ENCODE data around the gene TMEM158. TPM values are rescaled to one million over a fixed set of nuclear protein-coding genes. Genes with fewer than 3 reads are reported as not detected.

The TMEM158 gene
- polyA plus RNA-seq, 1 experiment: 1.6 TPM

- no peaks in the 10 kb centered on the region for H3K27me3 ChIP-seq (ENCODE audit: control insufficient read depth, insufficient read depth, low read length)
- POLR2A ChIA-PET: no interaction called here
- no peak overlapping the region for H3K4me3 ChIP-seq (ENCODE audit: low read depth, low read length)
- H3K36me3 ChIP-seq (ENCODE audit: control insufficient read depth, insufficient read depth, low read length): no peaks in the 10 kb centered on the region
- TF ChIP-seq CTCF (IDR thresholded peaks at IDR 0.05; ENCODE audit: insufficient read depth, low read depth, low read length): no peak
- CTCF ChIA-PET: interaction anchor here (1.4 kb wide), 1 partner anchor 18 kb away, joined by 3 read pairs; no protein-coding TSS in a partner anchor
- no peak for DNase-seq (ENCODE audit: low read depth)
These were observed 31.3 kb downstream of the TMEM158 start for GRCh38 chr3:45194791-45195190.

GRCh38 chr3:45191924-45192417 is 34.1 kb downstream of the TMEM158 start:
- ChIA-PET CTCF (interaction anchor here (0.7 to 0.9 kb wide), 3 partner anchors 82 to 157 kb away, joined by 3 read pairs; no protein-coding TSS in a partner anchor), POLR2A (no interaction called here)
- TF ChIP-seq CTCF (IDR thresholded peaks at IDR 0.05; ENCODE audit: insufficient read depth, low read depth, low read length): no peak
- Histone ChIP-seq H3K27me3 (ENCODE audit: control insufficient read depth, insufficient read depth, low read length) (no peaks in the 10 kb centered on the region), H3K4me3 (ENCODE audit: low read depth, low read length) (no peak overlapping the region), H3K36me3 (ENCODE audit: control insufficient read depth, insufficient read depth, low read length) (no peaks in the 10 kb centered on the region)
- DNase-seq (ENCODE audit: low read depth): no peak

- CTCF ChIA-PET: interaction anchor here (0.7 to 0.9 kb wide), 3 partner anchors 82 to 157 kb away, joined by 3 read pairs; no protein-coding TSS in a partner anchor
- no peak for TF ChIP-seq CTCF (IDR thresholded peaks at IDR 0.05; ENCODE audit: insufficient read depth, low read depth, low read length)
- POLR2A ChIA-PET: no interaction called here
- DNase-seq (ENCODE audit: low read depth): no peak
- no peak overlapping the region for H3K4me3 ChIP-seq (ENCODE audit: low read depth, low read length)
- no peaks in the 10 kb centered on the region for H3K36me3 ChIP-seq (ENCODE audit: control insufficient read depth, insufficient read depth, low read length)
- H3K27me3 ChIP-seq (ENCODE audit: control insufficient read depth, insufficient read depth, low read length): no peaks in the 10 kb centered on the region
These were observed 34.7 kb downstream of the TMEM158 start for GRCh38 chr3:45191424-45191823.

- TF ChIP-seq CTCF (IDR thresholded peaks at IDR 0.05; ENCODE audit: insufficient read depth, low read depth, low read length): no peak
- no peaks in the 10 kb centered on the region for H3K36me3 ChIP-seq (ENCODE audit: control insufficient read depth, insufficient read depth, low read length)
- H3K4me3 ChIP-seq (ENCODE audit: low read depth, low read length): no peak overlapping the region
- no peak for DNase-seq (ENCODE audit: low read depth)
- no peaks in the 10 kb centered on the region for H3K27me3 ChIP-seq (ENCODE audit: control insufficient read depth, insufficient read depth, low read length)
- CTCF ChIA-PET: interaction anchor here (1.3 kb wide), 1 partner anchor 12 kb away, joined by 4 read pairs; no protein-coding TSS in a partner anchor
- POLR2A ChIA-PET: no interaction called here
These were observed 37.1 kb downstream of the TMEM158 start for GRCh38 chr3:45188719-45189659.

GRCh38 chr3:45187694-45188141 is 38.4 kb downstream of the TMEM158 start:
- H3K36me3 ChIP-seq (ENCODE audit: control insufficient read depth, insufficient read depth, low read length): no peaks in the 10 kb centered on the region
- DNase-seq (ENCODE audit: low read depth): no peak
- ChIA-PET POLR2A (no interaction called here), CTCF (no interaction called here)
- H3K27me3 ChIP-seq (ENCODE audit: control insufficient read depth, insufficient read depth, low read length): no peaks in the 10 kb centered on the region
- TF ChIP-seq CTCF (IDR thresholded peaks at IDR 0.05; ENCODE audit: insufficient read depth, low read depth, low read length): no peak
- no peak overlapping the region for H3K4me3 ChIP-seq (ENCODE audit: low read depth, low read length)
